Gastrocnemius medialis (tissue), 4 donors: ENCODE measurements around the gene SMPD4. TPM values are rescaled to one million over a fixed set of nuclear protein-coding genes. Genes with fewer than 3 reads are reported as not detected.
"Not testable (repeated sequence)": the region's sequence is repeated elsewhere in the genome, so short reads cannot be mapped to it uniquely, and the experiment has no call there.

Experiments used
- ATAC-seq, 2 donors: fragments of 150-250 bp; one replicate each; pipeline ENCODE4 v1.9.1; 2016
- DNase-seq, 2 donors: peaks; one replicate each; pipeline ENCODE4 v3.0.0-alpha.2; 2019
- H3K27ac ChIP-seq, 4 donors: fragments of 200-600 bp; sonication (generic); 1 replicate in 1 of 4; 2 replicates in 3 of 4; pipeline ENCODE4 v1.5.1; 2016 to 2018; ENCODE audit warnings: mild to moderate bottlenecking in 2 of 4, moderate library complexity in 1 of 4
- H3K27me3 ChIP-seq, 3 donors: fragments of 200-600 bp; sonication (generic) in 2 of 3; 1 replicate in 1 of 3; 2 replicates in 2 of 3; pipeline versions ENCODE4 v1.5.1 to v1.6.0; 2016 to 2019; ENCODE audit warnings: mild to moderate bottlenecking in 1 of 3, moderate library complexity in 1 of 3
- H3K36me3 ChIP-seq, 2 donors: fragments of 200-600 bp; sonication (generic) in 1 of 2; one replicate each; pipeline ENCODE4 v1.5.1; 2017 to 2018
- H3K4me1 ChIP-seq, 2 donors: fragments of 200-600 bp; sonication (generic) in 1 of 2; one replicate each; pipeline ENCODE4 v1.5.1; 2016 to 2017; ENCODE audit warnings: mild to moderate bottlenecking in 2 of 2
- H3K4me3 ChIP-seq, 4 donors: fragments of 200-600 bp; sonication (generic) in 3 of 4; 1 replicate in 1 of 4; 2 replicates in 3 of 4; pipeline ENCODE4 v1.5.1; 2016 to 2019; ENCODE audit warnings: mild to moderate bottlenecking in 2 of 4
- H3K9me3 ChIP-seq, 3 donors: fragments of 200-600 bp; sonication (generic) in 2 of 3; 1 replicate in 1 of 3; 2 replicates in 2 of 3; pipeline ENCODE4 v1.5.1; 2016 to 2019
- CTCF ChIP-seq, 5 experiments: fragments of 450-650 bp in 3 of 5; fragments of 200-600 bp in 2 of 5; sonication (generic) in 2 of 5; IDR thresholded peaks in 4 of 5; conservative IDR thresholded peaks in 1 of 5; 1 replicate in 4 of 5; 2 replicates in 1 of 5; pipeline ENCODE4 v1.5.1; 2016 to 2019; ENCODE audit warnings: antibody characterized with exemption in 5 of 5, mild to moderate bottlenecking in 3 of 5, moderate library complexity in 3 of 5
- POLR2A ChIP-seq, 2 donors: fragments of 450-650 bp; IDR thresholded peaks; one replicate each; pipeline ENCODE4 v1.6.1; 2017; ENCODE audit warnings: antibody characterized with exemption in 2 of 2, mild to moderate bottlenecking in 2 of 2, moderate library complexity in 2 of 2
- in situ Hi-C, 4 donors: fragments of 200-750 bp; cut with MboI; loops; one replicate each; pipeline versions ENCODE4 v1.15.0 to v1.8.0; 2017; ENCODE audit warnings: low sequenced_read_pairs in 4 of 4
- intact Hi-C: fragments of 100-400 bp; cut with DNase I; formaldehyde crosslinking; loops from one replicate; pipeline ENCODE4 v1.15.1; 2023; ENCODE audit warnings: low total_unique reads
- total RNA-seq, 4 donors: library from RNA; depleted of rRNA; stranded (reverse); fragments of >200 nt; gene quantifications; one replicate each; pipeline versions ENCODE4 v1.1.0 to v1.2.3, GENCODE V29; 2016

The SMPD4 gene
- total RNA-seq, 4 donors from 2014 or later, result 19.5 to 33.4 (median 24.5) TPM

- ATAC-seq (no peak), DNase-seq (no peak)
- H3K27me3 ChIP-seq, result no peaks in the 10 kb centered on the region
- H3K4me1 ChIP-seq, result no peaks in the 10 kb centered on the region
- H3K9me3 ChIP-seq, result no peaks in the 10 kb centered on the region
- TF ChIP-seq POLR2A (IDR thresholded peaks at IDR 0.05) (no peak), CTCF (IDR thresholded peaks at IDR 0.05 in 4 of 5, conservative IDR thresholded peaks at IDR 0.05 in 1 of 5) (no peak)
- H3K36me3 ChIP-seq, result peaks cover 0 to 53% of the 10 kb centered on the region in 2 donors
- in situ Hi-C loops, result no loop called here
- intact Hi-C loops, result no loop called here
- no peak overlapping the region for H3K27ac ChIP-seq
- H3K4me3 ChIP-seq, result no peak overlapping the region
These were observed 15.9 kb downstream of the SMPD4 start for GRCh38 chr2:130165293-130166016.

- intact Hi-C loops (no loop called here), in situ Hi-C loops (no loop called here)
- Histone ChIP-seq H3K27ac (no peak overlapping the region), H3K4me1 (no peaks in the 10 kb centered on the region), H3K4me3 (no peak overlapping the region), H3K9me3 (no peaks in the 10 kb centered on the region), H3K36me3 (peaks cover 0 to 58% of the 10 kb centered on the region in 2 donors), H3K27me3 (no peaks in the 10 kb centered on the region)
- no peak for ATAC-seq
- TF ChIP-seq POLR2A (IDR thresholded peaks at IDR 0.05) (no peak), CTCF (IDR thresholded peaks at IDR 0.05 in 4 of 5, conservative IDR thresholded peaks at IDR 0.05 in 1 of 5) (no peak)
- DNase-seq, result no peak
These were observed 18.4 kb downstream of the SMPD4 start for GRCh38 chr2:130162968-130163367.

- H3K4me1 ChIP-seq, DNase-seq, in situ Hi-C loops, ATAC-seq, intact Hi-C loops, H3K27me3 ChIP-seq, H3K9me3 ChIP-seq, H3K4me3 ChIP-seq, H3K27ac ChIP-seq: not testable (repeated sequence)
- peaks cover 0 to 53% of the 10 kb centered on the region in 2 donors for H3K36me3 ChIP-seq
These were observed 18.9 kb downstream of the SMPD4 start for GRCh38 chr2:130162486-130162885.

GRCh38 chr2:130160838-130161705 lies 20.3 kb downstream of the SMPD4 start:
- H3K4me1 ChIP-seq, DNase-seq, in situ Hi-C loops, H3K27ac ChIP-seq, H3K9me3 ChIP-seq, intact Hi-C loops, H3K4me3 ChIP-seq, ATAC-seq, H3K27me3 ChIP-seq: not testable (repeated sequence)
- H3K36me3 ChIP-seq, result peaks cover 0 to 39% of the 10 kb centered on the region in 2 donors

GRCh38 chr2:130160131-130160530 lies 21.3 kb downstream of the SMPD4 start:
- ATAC-seq (no peak), DNase-seq (no peak)
- Histone ChIP-seq H3K4me3 (no peak overlapping the region), H3K4me1 (no peaks in the 10 kb centered on the region), H3K27me3 (no peaks in the 10 kb centered on the region), H3K36me3 (peaks cover 0 to 35% of the 10 kb centered on the region in 2 donors), H3K27ac (no peak overlapping the region), H3K9me3 (no peaks in the 10 kb centered on the region)
- in situ Hi-C loops, result no loop called here
- TF ChIP-seq CTCF (IDR thresholded peaks at IDR 0.05 in 4 of 5, conservative IDR thresholded peaks at IDR 0.05 in 1 of 5) (no peak), POLR2A (IDR thresholded peaks at IDR 0.05) (no peak)
- intact Hi-C loops, result no loop called here

GRCh38 chr2:130159376-130159775 lies 22.0 kb downstream of the SMPD4 start:
- H3K4me3 ChIP-seq, H3K9me3 ChIP-seq, intact Hi-C loops, in situ Hi-C loops, H3K27ac ChIP-seq, H3K4me1 ChIP-seq, ATAC-seq, DNase-seq, H3K27me3 ChIP-seq: not testable (repeated sequence)
- H3K36me3 ChIP-seq, result peaks cover 0 to 34% of the 10 kb centered on the region in 2 donors
